MCF 10A (cell line): ENCODE results near the gene ARHGEF25. TPM values are rescaled to one million over a fixed set of nuclear protein-coding genes. Genes with fewer than 3 reads are reported as not detected.

Experiments used
- BruUV-seq: library from RNA; stranded (reverse); fragments of 400-500 nt; replicated peaks from 2 replicates; lab custom pipeline; 2021; lab: Mats Ljungman, UMichigan
- CTCF ChIA-PET: fragments of 300-600 bp; sonication (Branson Sonifier 250); formaldehyde crosslinking; extraction: SDS; loops from one replicate; lab custom pipeline; 2021; ENCODE audit warnings: antibody characterized with exemption, inconsistent platforms; lab: Yijun Ruan, JAX
- POLR2A ChIA-PET: fragments of 300-600, 350-650 bp; sonication (Branson Sonifier 250); formaldehyde crosslinking; extraction: SDS; loops from one replicate; lab custom pipeline; 2020; ENCODE audit warnings: antibody characterized with exemption, inconsistent platforms; lab: Yijun Ruan, JAX
- DNase-seq: peaks from one replicate; pipeline ENCODE4 v3.0.0-alpha.2; 2018; ENCODE audit not compliant: unreplicated experiment
- H3K27ac Mint-ChIP-seq: one replicate; pipeline ENCODE4 v1.8.0; 2022; ENCODE audit warnings: mild to moderate bottlenecking, low read depth, mixed read lengths; ENCODE audit not compliant: unreplicated experiment
- H3K27me3 Mint-ChIP-seq: one replicate; pipeline ENCODE4 v1.8.0; 2022; ENCODE audit warnings: mixed read lengths; ENCODE audit not compliant: insufficient read depth, unreplicated experiment
- H3K36me3 Mint-ChIP-seq: one replicate; pipeline ENCODE4 v1.8.0; 2022; ENCODE audit warnings: mild to moderate bottlenecking, moderate library complexity, mixed read lengths; ENCODE audit not compliant: insufficient read depth, unreplicated experiment
- H3K4me1 Mint-ChIP-seq: one replicate; pipeline ENCODE4 v1.8.0; 2022; ENCODE audit warnings: mixed read lengths; ENCODE audit not compliant: insufficient read depth, unreplicated experiment
- H3K4me3 Mint-ChIP-seq: one replicate; pipeline ENCODE4 v1.8.0; 2022; ENCODE audit warnings: mild to moderate bottlenecking, moderate library complexity, mixed read lengths; ENCODE audit not compliant: unreplicated experiment
- H3K9me3 Mint-ChIP-seq: one replicate; pipeline ENCODE4 v1.8.0; 2022; ENCODE audit warnings: mixed read lengths; ENCODE audit not compliant: unreplicated experiment
- intact Hi-C: fragments of 100-400 bp; cut with micrococcal nuclease; formaldehyde crosslinking; loops from 2 replicates; pipeline ENCODE4 v1.14.1; 2022
- total RNA-seq: library from RNA; stranded (reverse); gene quantifications from 2 replicates; pipeline ENCODE4 v1.2.3, GENCODE V29; 2022
- TF ChIP-seq, protein P1 (sequence below): fragments of 200-600 bp; IDR thresholded peaks from one replicate; pipeline ENCODE4 v1.8.0; 2022; ENCODE audit warnings: antibody characterized with exemption, mild to moderate bottlenecking; ENCODE audit not compliant: unreplicated experiment

Gene ARHGEF25
- total RNA-seq, 1 experiment from 2014 or later: 0.37 TPM

GRCh38 chr12:57604992-57605810 lies 6.0 kb upstream of the ARHGEF25 start:
- Mint-ChIP-seq H3K27me3 (no peaks in the 10 kb centered on the region), H3K4me3 (peak overlapping the region; percentile 64), H3K27ac (no peak overlapping the region), H3K4me1 (peaks cover 13% of the 10 kb centered on the region), H3K9me3 (no peaks in the 10 kb centered on the region), H3K36me3 (peaks cover 14% of the 10 kb centered on the region)
- POLR2A ChIA-PET: interaction anchor here (1.0 to 1.1 kb wide), 2 partner anchors 12 to 14 kb away, joined by 3 read pairs; no protein-coding TSS in a partner anchor
- CTCF ChIA-PET: interaction anchor here (1.3 to 4.5 kb wide), 3 partner anchors 17 to 28 kb away, joined by 4 to 30 read pairs (median 4); partner anchors contain the start of gene B4GALNT1
- intact Hi-C loops: no loop called here
- no TSS peak for BruUV-seq
- TF ChIP-seq, protein P1, sequence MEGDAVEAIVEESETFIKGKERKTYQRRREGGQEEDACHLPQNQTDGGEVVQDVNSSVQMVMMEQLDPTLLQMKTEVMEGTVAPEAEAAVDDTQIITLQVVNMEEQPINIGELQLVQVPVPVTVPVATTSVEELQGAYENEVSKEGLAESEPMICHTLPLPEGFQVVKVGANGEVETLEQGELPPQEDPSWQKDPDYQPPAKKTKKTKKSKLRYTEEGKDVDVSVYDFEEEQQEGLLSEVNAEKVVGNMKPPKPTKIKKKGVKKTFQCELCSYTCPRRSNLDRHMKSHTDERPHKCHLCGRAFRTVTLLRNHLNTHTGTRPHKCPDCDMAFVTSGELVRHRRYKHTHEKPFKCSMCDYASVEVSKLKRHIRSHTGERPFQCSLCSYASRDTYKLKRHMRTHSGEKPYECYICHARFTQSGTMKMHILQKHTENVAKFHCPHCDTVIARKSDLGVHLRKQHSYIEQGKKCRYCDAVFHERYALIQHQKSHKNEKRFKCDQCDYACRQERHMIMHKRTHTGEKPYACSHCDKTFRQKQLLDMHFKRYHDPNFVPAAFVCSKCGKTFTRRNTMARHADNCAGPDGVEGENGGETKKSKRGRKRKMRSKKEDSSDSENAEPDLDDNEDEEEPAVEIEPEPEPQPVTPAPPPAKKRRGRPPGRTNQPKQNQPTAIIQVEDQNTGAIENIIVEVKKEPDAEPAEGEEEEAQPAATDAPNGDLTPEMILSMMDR: no peak
- DNase-seq: no peak

DNA sequence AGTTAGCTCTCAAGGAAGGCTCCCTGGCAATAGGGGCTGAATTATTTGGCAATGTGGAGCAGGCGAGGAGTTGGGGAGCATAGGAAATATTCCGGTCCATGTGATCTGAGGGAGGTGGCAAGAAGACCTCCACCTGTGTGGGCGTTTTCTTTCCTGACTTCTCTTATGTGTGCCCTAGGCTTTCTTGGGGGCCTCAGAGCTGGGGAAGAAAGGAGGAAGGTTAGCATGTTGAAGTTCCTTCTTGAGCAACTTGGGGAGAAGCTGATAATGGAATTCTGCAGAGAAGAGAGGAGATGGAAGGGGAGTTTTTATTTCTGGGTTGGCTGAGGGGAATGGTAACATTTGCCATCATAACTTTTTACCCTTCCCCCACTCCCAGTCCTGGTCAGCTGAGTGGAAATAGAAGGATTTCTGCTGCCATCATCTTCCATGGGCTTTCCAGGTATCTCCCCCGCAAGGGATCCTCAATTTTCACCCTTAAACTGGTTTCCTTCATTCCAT lies 5.4 kb upstream of the ARHGEF25 start:
- Mint-ChIP-seq H3K27me3 (no peaks in the 10 kb centered on the region), H3K4me3 (no peak overlapping the region), H3K4me1 (peaks cover 13% of the 10 kb centered on the region), H3K36me3 (peaks cover 7% of the 10 kb centered on the region), H3K9me3 (no peaks in the 10 kb centered on the region), H3K27ac (no peak overlapping the region)
- no peak for DNase-seq
- no TSS peak for BruUV-seq
- ChIA-PET CTCF (interaction anchor here (0.6 to 4.5 kb wide), 4 partner anchors 17 to 1443 kb away, joined by 3 to 30 read pairs (median 4); partner anchors contain the start of gene B4GALNT1), POLR2A (interaction anchor here (1.0 to 1.2 kb wide), 3 partner anchors 11 to 14 kb away, joined by 3 to 5 read pairs (median 3); no protein-coding TSS in a partner anchor)
- TF ChIP-seq, protein P1: no peak
- intact Hi-C loops: no loop called here

- H3K27ac Mint-ChIP-seq: no peak overlapping the region
- H3K4me1 Mint-ChIP-seq: peaks cover 13% of the 10 kb centered on the region
- ChIA-PET POLR2A (interaction anchor here (1.1 to 1.2 kb wide), 2 partner anchors 10 to 15 kb away, joined by 3 to 5 read pairs; no protein-coding TSS in a partner anchor), CTCF (interaction anchor here (0.6 to 4.5 kb wide), 5 partner anchors 14 to 1444 kb away, joined by 3 to 30 read pairs (median 9); partner anchors contain the start of gene B4GALNT1)
- TF ChIP-seq, protein P1: no peak
- H3K36me3 Mint-ChIP-seq: peaks cover 6% of the 10 kb centered on the region
- no TSS peak for BruUV-seq
- H3K4me3 Mint-ChIP-seq: no peak overlapping the region
- no peaks in the 10 kb centered on the region for H3K27me3 Mint-ChIP-seq
- H3K9me3 Mint-ChIP-seq: no peaks in the 10 kb centered on the region
- intact Hi-C loops: no loop called here
- no peak for DNase-seq
Measured at GRCh38 chr12:57606399-57606798, 4.8 kb upstream of the ARHGEF25 start.

GRCh38 chr12:57606821-57607220 lies 4.4 kb upstream of the ARHGEF25 start:
- no peak for DNase-seq
- peaks cover 13% of the 10 kb centered on the region for H3K4me1 Mint-ChIP-seq
- intact Hi-C loops: no loop called here
- H3K27ac Mint-ChIP-seq: no peak overlapping the region
- TF ChIP-seq, protein P1: no peak
- H3K9me3 Mint-ChIP-seq: no peaks in the 10 kb centered on the region
- no TSS peak for BruUV-seq
- CTCF ChIA-PET: interaction anchor here (0.7 to 4.5 kb wide), 3 partner anchors 14 to 23 kb away, joined by 9 to 30 read pairs (median 10); no protein-coding TSS in a partner anchor
- H3K4me3 Mint-ChIP-seq: no peak overlapping the region
- H3K36me3 Mint-ChIP-seq: peaks cover 6% of the 10 kb centered on the region
- POLR2A ChIA-PET: interaction anchor here (1.2 kb wide), 1 partner anchor 10 kb away, joined by 5 read pairs; no protein-coding TSS in a partner anchor
- no peaks in the 10 kb centered on the region for H3K27me3 Mint-ChIP-seq
